HEK293 (cell line): ENCODE results near the gene PHF21A.
"Not testable (repeated sequence)": the region's sequence is repeated elsewhere in the genome, so short reads cannot be mapped to it uniquely, and the experiment has no call there.

Experiments used
- CTCF ChIA-PET: fragments of 350-600 bp; formaldehyde crosslinking; extraction: SDS; loops from one replicate; lab custom pipeline; 2021; ENCODE audit warnings: antibody characterized with exemption; lab: Yijun Ruan, JAX
- POLR2A ChIA-PET: fragments of 300-600 bp; formaldehyde crosslinking; extraction: SDS; loops from one replicate; lab custom pipeline; 2020; ENCODE audit warnings: antibody characterized with exemption, inconsistent platforms; lab: Yijun Ruan, JAX
- H3K27ac ChIP-seq: fragments of 200-500 bp; sonication (Bioruptor generic); 2 replicates; pipeline ENCODE4 v1.5.1; 2014; ENCODE audit warnings: low read depth, low read length, control low read depth, inconsistent platforms; ENCODE audit errors: extremely low read depth
- H3K36me3 ChIP-seq, 2 experiments: fragments of 200-500 bp in 1 of 2; sonication (Bioruptor generic) in 1 of 2; 1 replicate in 1 of 2; 2 replicates in 1 of 2; pipeline ENCODE4 v1.5.1; 2014 to 2017; ENCODE audit warnings: inconsistent platforms in 2 of 2, low read length in 2 of 2; ENCODE audit not compliant: control insufficient read depth in 2 of 2, insufficient read depth in 1 of 2
- H3K4me1 ChIP-seq: fragments of 200-500 bp; sonication (Bioruptor generic); 2 replicates; pipeline ENCODE4 v1.5.1; 2014; ENCODE audit warnings: mild to moderate bottlenecking, low read length, inconsistent platforms; ENCODE audit not compliant: control insufficient read depth, insufficient read depth
- H3K4me3 ChIP-seq: 2 replicates; pipeline ENCODE4 v1.5.1; 2011; ENCODE audit warnings: low read depth, mild to moderate bottlenecking, control low read depth, low read length, moderate library complexity
- H3K9me3 ChIP-seq: fragments of 200-500 bp; sonication (Bioruptor generic); 2 replicates; pipeline ENCODE4 v1.5.1; 2014; ENCODE audit warnings: low read depth, low read length, inconsistent platforms; ENCODE audit not compliant: control insufficient read depth, insufficient read depth
- EGR2 ChIP-seq: fragments of 450-650 bp; formaldehyde crosslinking; IDR thresholded peaks from 2 replicates; pipeline ENCODE4 v1.5.1; 2016; ENCODE audit warnings: low read depth, missing biosample characterization, missing genetic modification characterization
- HOXC10 ChIP-seq: sonication (generic); formaldehyde crosslinking; IDR thresholded peaks from 2 replicates; pipeline ENCODE4 v1.8.1; 2023; ENCODE audit warnings: mild to moderate bottlenecking, missing genetic modification reagents
- WT1 ChIP-seq: fragments of 450-650 bp; formaldehyde crosslinking; IDR thresholded peaks from 2 replicates; pipeline ENCODE4 v1.5.1; 2016; ENCODE audit warnings: missing biosample characterization, missing genetic modification characterization
- ZBTB20 ChIP-seq: fragments of 450-650 bp; formaldehyde crosslinking; IDR thresholded peaks from 2 replicates; pipeline ENCODE4 v1.5.1; 2016; ENCODE audit warnings: missing biosample characterization, missing genetic modification characterization
- ZNF10 ChIP-seq: fragments of 450-650 bp; formaldehyde crosslinking; IDR thresholded peaks from 2 replicates; pipeline ENCODE4 v1.5.1; 2017; ENCODE audit warnings: missing biosample characterization, missing genetic modification characterization
- ZNF169 ChIP-seq: fragments of 450-650 bp; formaldehyde crosslinking; IDR thresholded peaks from 2 replicates; pipeline ENCODE4 v1.5.1; 2016; ENCODE audit warnings: missing biosample characterization, missing genetic modification characterization
- ZNF24 ChIP-seq: fragments of 450-650 bp; formaldehyde crosslinking; IDR thresholded peaks from 2 replicates; pipeline ENCODE4 v1.5.1; 2016; ENCODE audit warnings: missing biosample characterization, missing genetic modification characterization
- ZNF560 ChIP-seq: fragments of 450-650 bp; formaldehyde crosslinking; IDR thresholded peaks from 2 replicates; pipeline ENCODE4 v1.5.1; 2017; ENCODE audit warnings: missing biosample characterization, missing genetic modification characterization, borderline replicate concordance
- ZNF600 ChIP-seq: fragments of 450-650 bp; formaldehyde crosslinking; IDR thresholded peaks from 2 replicates; pipeline ENCODE4 v1.5.1; 2016; ENCODE audit warnings: missing biosample characterization, missing genetic modification characterization
- ZNF626 ChIP-seq: fragments of 450-650 bp; sonication (Bioruptor Pico); formaldehyde crosslinking; IDR thresholded peaks from 2 replicates; pipeline ENCODE4 v1.5.1; 2018; ENCODE audit warnings: missing biosample characterization, missing genetic modification characterization, inconsistent platforms
- ZNF768 ChIP-seq: fragments of 450-650 bp; formaldehyde crosslinking; IDR thresholded peaks from 2 replicates; pipeline ENCODE4 v1.5.1; 2018; ENCODE audit warnings: missing biosample characterization, mild to moderate bottlenecking, missing genetic modification characterization
- TF ChIP-seq, protein P1 (sequence below): fragments of 450-650 bp; formaldehyde crosslinking; IDR thresholded peaks from 2 replicates; pipeline ENCODE4 v1.5.1; 2016; ENCODE audit warnings: missing biosample characterization, missing genetic modification characterization, low read depth
- TF ChIP-seq, protein P2 (sequence below): fragments of 450-650 bp; formaldehyde crosslinking; IDR thresholded peaks from 2 replicates; pipeline ENCODE4; 2016; ENCODE audit warnings: missing biosample characterization, missing genetic modification characterization
- TF ChIP-seq, protein P3 (sequence below): fragments of 450-650 bp; formaldehyde crosslinking; IDR thresholded peaks from 2 replicates; pipeline ENCODE4 v1.5.1; 2016; ENCODE audit warnings: missing biosample characterization, missing genetic modification characterization
- TF ChIP-seq, protein P4 (sequence below): fragments of 450-650 bp; formaldehyde crosslinking; IDR thresholded peaks from 2 replicates; pipeline ENCODE4 v1.5.1; 2016; ENCODE audit warnings: missing biosample characterization, missing genetic modification characterization

PHF21A gene

DNA sequence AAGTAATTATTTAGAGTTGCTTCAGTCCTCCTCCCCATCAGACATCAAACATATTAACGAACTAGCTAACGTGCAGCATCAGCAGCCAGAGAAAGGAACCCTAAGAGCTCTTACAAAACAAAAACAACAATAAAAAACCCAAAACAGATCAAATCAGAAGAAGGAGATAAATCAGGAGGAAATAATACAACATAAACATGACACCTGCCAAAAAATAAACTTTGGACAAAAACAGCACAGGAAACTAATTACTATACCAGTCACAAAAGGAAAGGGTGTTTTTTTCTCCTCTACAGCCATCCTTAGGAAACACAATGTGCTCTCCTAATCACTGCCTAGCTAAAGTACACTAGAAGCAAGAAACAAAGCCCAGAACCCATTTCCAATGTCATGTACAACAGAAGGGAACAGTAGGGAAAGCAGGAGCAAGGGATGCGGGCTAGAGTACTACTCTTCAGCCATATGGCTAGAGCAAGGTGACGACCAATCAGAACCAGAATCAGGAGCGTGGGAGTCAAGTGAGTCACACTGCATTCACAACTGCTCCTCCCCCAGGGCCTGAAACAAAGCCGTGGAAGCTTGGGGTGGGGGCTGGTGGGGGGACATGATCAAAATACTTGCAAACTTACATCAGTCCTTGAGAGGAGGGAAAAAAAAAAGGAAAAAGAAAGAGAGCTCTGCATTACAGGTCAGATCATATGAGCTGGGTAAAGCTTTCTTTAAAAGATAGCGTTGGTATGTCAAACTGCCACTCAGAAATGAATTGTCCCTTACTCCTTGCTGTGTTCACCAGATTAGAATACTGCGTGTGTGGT, 138.4 kb downstream of the PHF21A start (continued):
- TF ChIP-seq, protein P1, sequence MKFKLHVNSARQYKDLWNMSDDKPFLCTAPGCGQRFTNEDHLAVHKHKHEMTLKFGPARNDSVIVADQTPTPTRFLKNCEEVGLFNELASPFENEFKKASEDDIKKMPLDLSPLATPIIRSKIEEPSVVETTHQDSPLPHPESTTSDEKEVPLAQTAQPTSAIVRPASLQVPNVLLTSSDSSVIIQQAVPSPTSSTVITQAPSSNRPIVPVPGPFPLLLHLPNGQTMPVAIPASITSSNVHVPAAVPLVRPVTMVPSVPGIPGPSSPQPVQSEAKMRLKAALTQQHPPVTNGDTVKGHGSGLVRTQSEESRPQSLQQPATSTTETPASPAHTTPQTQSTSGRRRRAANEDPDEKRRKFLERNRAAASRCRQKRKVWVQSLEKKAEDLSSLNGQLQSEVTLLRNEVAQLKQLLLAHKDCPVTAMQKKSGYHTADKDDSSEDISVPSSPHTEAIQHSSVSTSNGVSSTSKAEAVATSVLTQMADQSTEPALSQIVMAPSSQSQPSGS (tag by site-specific recombination) = 0 out of 2 replicates have a peak, but pooled peaks have one; percentile 24
- TF ChIP-seq WT1 (tag by site-specific recombination) = peak; percentile 38; the same call in 1 of the 2 replicates
- TF ChIP-seq ZNF10 (tag by site-specific recombination) = no peak
- TF ChIP-seq, protein P2, sequence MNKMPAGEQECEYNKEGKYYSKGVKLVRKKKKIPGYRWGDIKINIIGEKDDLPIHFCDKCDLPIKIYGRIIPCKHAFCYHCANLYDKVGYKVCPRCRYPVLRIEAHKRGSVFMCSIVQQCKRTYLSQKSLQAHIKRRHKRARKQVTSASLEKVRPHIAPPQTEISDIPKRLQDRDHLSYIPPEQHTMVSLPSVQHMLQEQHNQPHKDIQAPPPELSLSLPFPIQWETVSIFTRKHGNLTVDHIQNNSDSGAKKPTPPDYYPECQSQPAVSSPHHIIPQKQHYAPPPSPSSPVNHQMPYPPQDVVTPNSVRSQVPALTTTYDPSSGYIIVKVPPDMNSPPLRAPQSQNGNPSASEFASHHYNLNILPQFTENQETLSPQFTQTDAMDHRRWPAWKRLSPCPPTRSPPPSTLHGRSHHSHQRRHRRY (tag by site-specific recombination) = no peak
- no peak for TF ChIP-seq ZNF560 (tag by site-specific recombination)
- TF ChIP-seq ZNF169 (tag by site-specific recombination) = no peak
- TF ChIP-seq, all 188 proteins: peak for 26

DNA sequence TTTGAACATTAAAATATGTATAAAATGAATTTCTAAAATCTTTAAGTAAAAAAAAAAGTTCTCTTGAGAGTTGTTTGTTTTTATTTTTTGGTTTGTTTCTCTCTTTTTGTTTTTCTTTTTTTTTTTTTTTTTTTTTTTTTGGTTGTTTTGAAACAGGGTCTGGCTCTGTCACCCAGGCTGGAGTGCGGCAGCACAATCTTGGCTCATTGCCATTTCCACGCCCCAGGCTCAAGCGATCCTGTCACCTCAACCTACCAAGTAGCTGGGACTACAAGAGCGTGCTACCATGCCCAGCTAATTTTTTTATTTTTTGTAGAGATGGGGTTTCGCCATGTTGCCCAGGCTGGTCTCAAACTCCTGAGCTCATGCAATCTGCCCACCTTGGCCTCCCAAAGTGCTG, 139.4 kb downstream of the PHF21A start:
- H3K4me1 ChIP-seq, H3K27ac ChIP-seq, H3K4me3 ChIP-seq, POLR2A ChIA-PET, H3K9me3 ChIP-seq: not testable (repeated sequence)
- peak; percentile 62 for TF ChIP-seq ZNF600 (tag by site-specific recombination)
- CTCF ChIA-PET = interaction anchor here (4.5 kb wide), 1 partner anchor 17 kb away, joined by 27 read pairs; no protein-coding TSS in a partner anchor
- H3K36me3 ChIP-seq = peaks cover 0 to 15% of the 10 kb centered on the region in 2 experiments; a peak in 1 of 3 replicates

DNA sequence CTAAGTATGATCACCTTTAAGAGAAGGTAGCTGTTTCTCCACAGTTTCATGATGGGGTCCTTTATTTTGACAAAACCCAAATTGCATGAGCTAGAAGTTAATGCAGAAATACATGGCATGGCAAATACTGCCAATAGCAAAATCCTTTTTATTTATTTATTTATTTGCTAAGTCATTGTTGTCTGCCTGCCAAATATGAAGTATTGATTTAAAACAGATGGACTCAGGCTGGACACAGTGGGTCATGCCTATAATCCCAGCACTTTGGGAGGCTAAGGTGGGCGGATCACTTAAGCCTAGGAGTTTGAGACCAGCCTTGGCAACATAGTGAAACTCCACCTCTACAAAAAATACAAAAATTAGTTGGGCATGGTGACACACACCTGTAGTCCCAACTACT, 146.4 kb downstream of the PHF21A start:
- Histone ChIP-seq H3K4me1 (no peaks in the 10 kb centered on the region), H3K36me3 (peaks cover 0 to 34% of the 10 kb centered on the region in 2 experiments; a peak in 1 of 3 replicates), H3K4me3 (no peak overlapping the region), H3K27ac (no peak overlapping the region)
- ChIA-PET CTCF (interaction anchor here (0.6 to 1.3 kb wide), 3 partner anchors 10 to 53 kb away, joined by 3 to 12 read pairs (median 3); no protein-coding TSS in a partner anchor), POLR2A (no interaction called here)
- TF ChIP-seq, protein P3, sequence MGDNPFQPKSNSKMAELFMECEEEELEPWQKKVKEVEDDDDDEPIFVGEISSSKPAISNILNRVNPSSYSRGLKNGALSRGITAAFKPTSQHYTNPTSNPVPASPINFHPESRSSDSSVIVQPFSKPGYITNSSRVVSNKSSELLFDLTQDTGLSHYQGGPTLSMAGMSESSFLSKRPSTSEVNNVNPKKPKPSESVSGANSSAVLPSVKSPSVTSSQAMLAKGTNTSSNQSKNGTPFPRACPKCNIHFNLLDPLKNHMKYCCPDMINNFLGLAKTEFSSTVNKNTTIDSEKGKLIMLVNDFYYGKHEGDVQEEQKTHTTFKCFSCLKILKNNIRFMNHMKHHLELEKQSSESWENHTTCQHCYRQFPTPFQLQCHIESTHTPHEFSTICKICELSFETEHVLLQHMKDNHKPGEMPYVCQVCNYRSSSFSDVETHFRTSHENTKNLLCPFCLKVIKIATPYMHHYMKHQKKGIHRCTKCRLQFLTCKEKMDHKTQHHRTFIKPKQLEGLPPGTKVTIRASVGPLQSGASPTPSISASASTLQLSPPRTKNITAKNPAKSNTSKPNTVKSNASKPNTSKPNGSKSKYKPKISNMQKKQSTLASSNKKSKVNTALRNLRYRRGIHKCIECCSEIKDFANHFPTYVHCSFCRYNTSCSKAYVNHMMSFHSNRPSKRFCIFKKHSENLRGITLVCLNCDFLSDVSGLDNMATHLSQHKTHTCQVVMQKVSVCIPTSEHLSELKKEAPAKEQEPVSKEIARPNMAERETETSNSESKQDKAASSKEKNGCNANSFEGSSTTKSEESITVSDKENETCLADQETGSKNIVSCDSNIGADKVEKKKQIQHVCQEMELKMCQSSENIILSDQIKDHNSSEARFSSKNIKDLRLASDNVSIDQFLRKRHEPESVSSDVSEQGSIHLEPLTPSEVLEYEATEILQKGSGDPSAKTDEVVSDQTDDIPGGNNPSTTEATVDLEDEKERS (tag by site-specific recombination) = no peak
- TF ChIP-seq HOXC10 (CRISPR knock-in tag) (no peak), ZNF24 (tag by site-specific recombination) (no peak), ZBTB20 (tag by site-specific recombination) (no peak), EGR2 (no peak), ZNF768 (no peak), ZNF626 (no peak)
- TF ChIP-seq, protein P4, sequence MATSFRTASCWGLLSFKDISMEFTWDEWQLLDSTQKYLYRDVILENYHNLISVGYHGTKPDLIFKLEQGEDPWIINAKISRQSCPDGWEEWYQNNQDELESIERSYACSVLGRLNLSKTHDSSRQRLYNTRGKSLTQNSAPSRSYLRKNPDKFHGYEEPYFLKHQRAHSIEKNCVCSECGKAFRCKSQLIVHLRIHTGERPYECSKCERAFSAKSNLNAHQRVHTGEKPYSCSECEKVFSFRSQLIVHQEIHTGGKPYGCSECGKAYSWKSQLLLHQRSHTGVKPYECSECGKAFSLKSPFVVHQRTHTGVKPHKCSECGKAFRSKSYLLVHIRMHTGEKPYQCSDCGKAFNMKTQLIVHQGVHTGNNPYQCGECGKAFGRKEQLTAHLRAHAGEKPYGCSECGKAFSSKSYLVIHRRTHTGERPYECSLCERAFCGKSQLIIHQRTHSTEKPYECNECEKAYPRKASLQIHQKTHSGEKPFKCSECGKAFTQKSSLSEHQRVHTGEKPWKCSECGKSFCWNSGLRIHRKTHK = no peak
- TF ChIP-seq, all 188 proteins: peak for 0
- no peaks in the 10 kb centered on the region for H3K9me3 ChIP-seq
